ENCODE results near the gene KLK2. TPM values are rescaled to one million over a fixed set of nuclear protein-coding genes. Genes with fewer than 3 reads are reported as not detected.
A peak's percentile ranks its signal among the peaks of the same experiment; 100 is the strongest.

Gene KLK2
- total RNA-seq, 4 donors from 2014 or later = not detected

DNA sequence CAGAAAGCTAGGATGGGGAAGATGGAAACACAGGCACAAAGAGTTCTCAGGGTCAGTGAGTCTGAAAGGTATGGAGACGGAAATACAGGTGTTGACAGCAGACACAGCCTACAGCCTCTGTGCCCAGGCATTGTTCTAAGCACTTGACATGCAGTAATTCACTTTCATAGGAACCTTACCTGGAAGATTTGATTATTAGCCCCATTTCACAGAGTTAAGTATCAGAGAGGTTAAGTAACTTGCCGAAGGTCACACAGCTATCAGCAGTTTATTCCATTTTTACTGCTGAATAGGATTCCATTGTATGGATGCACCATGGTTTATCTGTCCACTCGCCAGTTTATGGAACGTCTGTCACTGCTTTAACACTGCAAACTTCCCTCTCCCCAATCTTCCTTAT lies 24.8 kb downstream of the KLK2 start:
- H3K27me3 ChIP-seq = peaks cover 0 to 53% (median 0%) of the 10 kb centered on the region in 4 donors
- no peak for TF ChIP-seq CTCF (IDR thresholded peaks at IDR 0.05)
- no peak for TF ChIP-seq POLR2A (IDR thresholded peaks at IDR 0.05)
- no peak for DNase-seq

DNA sequence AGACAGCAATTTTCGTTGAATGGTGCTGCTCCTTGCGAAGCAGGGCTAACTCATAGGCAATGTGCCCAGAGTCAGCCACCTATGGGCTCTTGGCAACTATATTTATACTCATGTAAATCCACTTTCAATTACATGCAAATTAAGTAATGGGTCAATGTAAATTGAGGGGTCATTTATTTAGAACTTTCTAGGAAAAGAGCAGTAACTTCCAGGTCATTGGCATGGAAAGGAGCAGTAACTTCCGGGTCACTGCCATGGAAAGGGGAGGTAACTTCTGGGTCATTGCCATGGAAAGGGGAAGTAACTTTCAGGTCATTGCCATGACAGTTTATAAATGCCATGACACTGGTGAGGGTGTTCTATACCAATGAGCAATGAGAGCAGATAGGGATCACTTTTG lies 26.3 kb downstream of the KLK2 start:
- DNase-seq = no peak
- H3K36me3 ChIP-seq = no peaks in the 10 kb centered on the region
- H3K27me3 ChIP-seq = peaks cover 0 to 48% (median 0%) of the 10 kb centered on the region in 4 donors
- intact Hi-C loops (cut with DNase I) = no loop called here
- peaks cover 0 to 5% (median 0%) of the 10 kb centered on the region in 3 donors for H3K4me1 ChIP-seq
- H3K9me3 ChIP-seq = no peaks in the 10 kb centered on the region
- no peak overlapping the region for H3K27ac ChIP-seq
- no peak overlapping the region for H3K4me3 ChIP-seq
- WGBS, 2 donors = 70 to 80% methylated on average over 2 of the region's 3 CpGs
- TF ChIP-seq POLR2A (IDR thresholded peaks at IDR 0.05) (no peak), CTCF (IDR thresholded peaks at IDR 0.05) (no peak)

More for the DNA sequence above, 24.8 kb downstream of the KLK2 start:
- intact Hi-C loops (cut with DNase I) = no loop called here
- WGBS, 2 donors = 71 to 78% methylated on average over 4 of the region's 4 CpGs
- no peak overlapping the region for H3K4me3 ChIP-seq
- H3K4me1 ChIP-seq = peaks cover 0 to 5% (median 0%) of the 10 kb centered on the region in 3 donors
- H3K9me3 ChIP-seq = no peaks in the 10 kb centered on the region
- H3K36me3 ChIP-seq = no peaks in the 10 kb centered on the region
- H3K27ac ChIP-seq = no peak overlapping the region

DNA sequence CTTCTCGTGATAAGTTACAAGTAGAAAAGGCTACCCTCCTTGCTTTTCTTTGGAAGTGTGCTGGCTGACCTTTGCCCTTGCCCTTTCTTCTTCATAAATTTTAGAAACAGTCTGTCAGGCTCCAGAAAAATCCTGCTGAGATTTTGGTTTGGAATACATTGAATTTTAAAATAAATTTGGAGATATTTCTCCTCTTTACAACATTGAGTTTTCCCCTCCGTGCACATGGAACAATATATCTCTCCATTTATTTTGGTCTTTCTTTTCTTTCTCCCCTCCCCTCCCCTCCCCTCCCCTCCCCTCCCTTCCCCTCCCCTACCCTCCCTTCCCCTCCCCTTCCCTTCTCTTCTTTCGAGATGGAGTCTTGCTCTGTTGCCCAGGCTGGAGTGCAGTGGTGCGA lies 29.4 kb downstream of the KLK2 start:
- DNase-seq = no peak
- no peak overlapping the region for H3K4me3 ChIP-seq
- H3K27ac ChIP-seq = no peak overlapping the region
- no peaks in the 10 kb centered on the region for H3K9me3 ChIP-seq
- no peaks in the 10 kb centered on the region for H3K36me3 ChIP-seq
- no peaks in the 10 kb centered on the region for H3K4me1 ChIP-seq
- 44 to 80% methylated on average over 3 to 4 of the region's 4 CpGs for WGBS, 2 donors
- intact Hi-C loops (cut with DNase I) = no loop called here
- TF ChIP-seq CTCF (IDR thresholded peaks at IDR 0.05) = no peak
- TF ChIP-seq POLR2A (IDR thresholded peaks at IDR 0.05) = no peak
- H3K27me3 ChIP-seq = peaks cover 0 to 71% (median 0%) of the 10 kb centered on the region in 4 donors

DNA sequence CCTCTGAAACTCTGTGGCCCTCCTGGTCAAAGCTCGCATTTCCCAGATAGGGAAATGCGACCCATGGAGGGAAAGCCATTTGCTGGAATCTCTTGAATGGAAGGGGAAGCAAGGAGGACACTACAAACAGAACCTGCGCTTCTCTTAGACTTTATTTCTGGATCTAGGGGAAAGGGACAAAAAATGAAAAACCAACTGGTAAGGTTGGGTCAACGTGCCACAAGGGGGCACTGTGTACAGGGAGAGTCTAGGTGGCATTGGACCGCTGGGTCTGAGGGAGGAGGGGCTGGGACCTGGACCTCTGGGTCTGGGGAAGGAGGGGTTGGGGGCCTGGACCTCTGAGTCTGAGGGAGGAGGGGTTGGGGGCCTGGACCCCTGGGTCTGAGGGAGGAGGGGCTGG lies 33.0 kb downstream of the KLK2 start:
- Histone ChIP-seq H3K4me1 (peaks cover 0 to 11% (median 6%) of the 10 kb centered on the region in 3 donors), H3K4me3 (no peak overlapping the region), H3K36me3 (no peaks in the 10 kb centered on the region), H3K27ac (no peak overlapping the region), H3K9me3 (no peaks in the 10 kb centered on the region), H3K27me3 (peaks cover 0 to 78% (median 11%) of the 10 kb centered on the region in 4 donors)
- intact Hi-C loops (cut with DNase I) = no loop called here
- 14 to 23% methylated on average over 4 to 5 of the region's 5 CpGs for WGBS, 2 donors
- peak in 5 of 6 experiments; percentile 18 to 51 (median 36) for TF ChIP-seq CTCF (IDR thresholded peaks at IDR 0.05)
- no peak for TF ChIP-seq POLR2A (IDR thresholded peaks at IDR 0.05)
- DNase-seq = no peak

DNA sequence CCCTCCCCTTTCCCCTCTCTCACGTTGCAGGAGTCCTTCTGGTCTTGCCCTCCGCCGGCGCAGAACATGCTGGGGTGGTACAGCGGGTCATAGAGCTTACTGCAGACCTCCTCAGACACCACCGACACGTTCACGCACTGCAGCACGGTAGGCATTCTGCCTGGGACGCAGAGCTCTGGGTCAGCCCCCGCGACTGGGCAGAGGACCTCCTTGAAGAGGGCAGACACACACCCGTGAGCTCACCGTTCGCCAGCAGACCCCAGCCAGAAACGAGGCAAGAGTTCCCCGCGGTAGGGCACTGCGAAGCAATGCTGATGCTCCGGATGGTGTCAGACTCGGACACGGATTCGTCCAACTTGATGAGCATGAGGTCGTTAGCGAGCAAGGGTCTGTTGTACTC lies 35.1 kb downstream of the KLK2 start:
- no peak for TF ChIP-seq POLR2A (IDR thresholded peaks at IDR 0.05)
- TF ChIP-seq CTCF (IDR thresholded peaks at IDR 0.05) = no peak
- Histone ChIP-seq H3K36me3 (no peaks in the 10 kb centered on the region), H3K27me3 (peaks cover 0 to 94% (median 16%) of the 10 kb centered on the region in 4 donors), H3K9me3 (no peaks in the 10 kb centered on the region), H3K27ac (no peak overlapping the region), H3K4me1 (peaks cover 0 to 18% (median 10%) of the 10 kb centered on the region in 3 donors), H3K4me3 (no peak overlapping the region)
- no peak for DNase-seq
- WGBS, 2 donors = 76 to 90% methylated on average over 10 to 20 of the region's 25 CpGs
- intact Hi-C loops (cut with DNase I) = no loop called here
